NCI-H526 (cell line): ENCODE results near the gene PDLIM4.

Experiments used
- DNase-seq, 2 experiments: peaks; one replicate each; lab custom pipeline; 2025; lab: John Stamatoyannopoulos, UW

Gene PDLIM4

DNA sequence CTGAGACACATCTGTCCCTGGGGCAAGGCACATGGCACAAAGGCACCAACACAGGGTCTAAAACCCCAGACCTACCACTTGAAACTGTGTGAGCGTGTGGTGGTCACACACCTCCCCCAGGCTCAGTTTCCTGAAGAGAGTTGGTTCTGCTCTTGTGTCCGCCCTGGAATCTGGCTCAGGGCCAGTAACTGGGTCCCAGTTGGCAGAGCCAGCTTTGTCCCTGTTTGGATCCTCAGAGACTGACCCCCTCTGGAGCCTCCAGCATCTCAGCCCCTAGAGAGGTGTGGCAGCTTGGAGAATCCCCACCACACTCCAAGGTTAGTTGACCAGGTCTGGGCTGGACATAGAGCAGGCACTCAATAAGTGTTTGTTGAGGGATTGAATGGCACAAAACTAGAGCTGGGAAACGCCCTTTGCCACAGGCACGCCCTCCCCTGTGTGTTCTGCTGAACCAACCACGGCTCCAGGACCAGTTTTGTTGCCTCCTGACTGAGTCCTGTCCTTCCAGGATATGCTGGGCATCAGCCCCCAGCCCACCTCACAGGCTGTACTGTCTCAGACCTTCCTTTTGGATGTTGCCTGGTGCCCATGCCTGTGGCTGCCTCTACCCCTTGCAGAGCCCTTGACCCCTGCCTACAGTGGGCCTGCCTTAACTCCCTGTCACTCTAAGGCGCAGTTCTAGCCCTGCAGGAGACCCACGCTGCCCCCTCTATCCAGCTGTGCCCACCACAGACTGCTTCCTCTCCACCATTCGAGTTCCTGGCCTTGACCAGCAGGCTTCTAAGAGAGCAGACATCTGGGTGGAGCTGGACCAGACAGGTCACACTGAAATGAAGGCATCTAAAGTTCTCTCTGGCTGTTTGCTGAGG lies 3.8 kb upstream of the PDLIM4 start:
- no peak for DNase-seq

DNA sequence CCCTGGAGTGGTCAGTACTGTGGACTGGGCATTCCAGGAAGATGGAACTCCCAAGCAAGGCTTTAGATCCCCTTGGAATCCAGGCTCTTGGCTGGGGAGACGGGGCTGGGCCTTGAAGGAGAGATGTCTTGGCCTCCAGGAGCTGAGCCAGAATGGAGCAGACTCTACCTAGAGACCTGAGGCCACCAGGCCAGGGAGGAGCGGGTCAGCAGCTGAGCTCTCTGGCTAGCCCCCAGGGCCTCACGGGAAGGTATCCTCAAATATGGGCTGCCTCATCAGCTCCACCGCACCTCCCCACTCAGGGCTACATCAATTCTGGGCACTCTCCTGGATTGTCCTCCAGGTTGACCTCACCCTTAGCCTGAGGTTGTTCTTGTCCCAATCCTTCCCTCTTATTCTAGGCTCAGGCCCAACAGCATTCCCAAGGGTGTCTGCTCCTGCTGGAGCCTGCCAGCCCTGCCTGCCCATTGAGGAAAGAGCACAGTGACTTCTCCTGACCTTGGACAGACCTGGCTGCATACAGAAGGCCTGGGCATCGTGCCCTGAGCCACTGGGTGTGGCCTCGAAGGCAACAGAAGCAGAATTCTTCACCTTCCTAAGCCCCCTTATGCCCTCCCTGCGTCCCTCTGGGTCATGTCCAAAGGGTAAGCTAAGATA lies 3.0 kb upstream of the PDLIM4 start:
- no peak for DNase-seq

DNA sequence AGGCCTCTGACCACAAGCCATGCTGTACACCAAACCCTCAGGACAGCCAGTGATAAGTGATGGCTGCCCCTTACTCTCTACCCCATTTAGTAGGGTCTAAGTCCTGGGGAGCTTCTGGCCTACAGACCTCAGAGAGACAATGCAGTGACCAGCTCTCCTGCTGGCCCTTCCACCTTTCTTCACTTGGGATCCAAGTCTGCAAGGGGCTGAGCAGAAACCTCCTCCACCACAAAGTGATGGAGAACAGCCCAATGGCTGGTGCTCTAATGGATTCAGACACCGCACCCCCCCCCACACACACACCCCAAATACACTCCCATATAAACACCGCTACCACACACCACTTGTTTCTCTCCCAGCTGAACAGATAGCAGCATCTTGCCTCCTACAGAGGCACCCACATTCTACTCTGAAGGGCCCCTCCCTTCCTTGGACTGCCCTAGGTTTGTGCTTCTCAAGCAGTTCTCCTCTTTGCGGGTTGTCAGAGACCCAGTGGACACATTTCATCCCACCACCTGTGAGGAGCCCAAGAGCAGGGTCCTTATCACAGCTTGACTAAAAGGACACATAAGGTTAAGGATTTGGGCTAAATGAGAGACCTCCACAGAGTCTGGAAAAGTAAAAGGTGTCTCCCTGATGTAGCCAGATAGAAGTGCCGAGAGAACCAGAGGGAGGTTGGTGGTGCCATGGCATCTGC lies 1.3 kb upstream of the PDLIM4 start:
- DNase-seq: no peak

DNA sequence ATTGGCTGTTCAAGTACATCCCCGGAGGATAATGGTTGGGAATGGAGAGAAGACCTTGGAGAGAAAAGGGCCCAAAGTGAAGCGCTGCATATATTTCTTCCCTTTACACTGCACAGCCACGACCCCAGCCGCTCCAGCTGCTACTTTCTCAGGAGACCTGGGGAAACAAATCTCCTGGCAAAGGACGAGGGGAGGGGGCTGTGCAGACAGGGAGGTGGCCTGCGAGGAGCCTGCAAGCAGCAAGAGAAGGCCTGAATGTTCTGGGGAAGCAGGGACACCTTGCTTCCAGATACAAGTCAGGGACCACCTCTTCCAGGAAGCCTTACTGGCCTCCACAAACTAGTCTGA lies 739 bp upstream of the PDLIM4 start:
- no peak for DNase-seq

DNA sequence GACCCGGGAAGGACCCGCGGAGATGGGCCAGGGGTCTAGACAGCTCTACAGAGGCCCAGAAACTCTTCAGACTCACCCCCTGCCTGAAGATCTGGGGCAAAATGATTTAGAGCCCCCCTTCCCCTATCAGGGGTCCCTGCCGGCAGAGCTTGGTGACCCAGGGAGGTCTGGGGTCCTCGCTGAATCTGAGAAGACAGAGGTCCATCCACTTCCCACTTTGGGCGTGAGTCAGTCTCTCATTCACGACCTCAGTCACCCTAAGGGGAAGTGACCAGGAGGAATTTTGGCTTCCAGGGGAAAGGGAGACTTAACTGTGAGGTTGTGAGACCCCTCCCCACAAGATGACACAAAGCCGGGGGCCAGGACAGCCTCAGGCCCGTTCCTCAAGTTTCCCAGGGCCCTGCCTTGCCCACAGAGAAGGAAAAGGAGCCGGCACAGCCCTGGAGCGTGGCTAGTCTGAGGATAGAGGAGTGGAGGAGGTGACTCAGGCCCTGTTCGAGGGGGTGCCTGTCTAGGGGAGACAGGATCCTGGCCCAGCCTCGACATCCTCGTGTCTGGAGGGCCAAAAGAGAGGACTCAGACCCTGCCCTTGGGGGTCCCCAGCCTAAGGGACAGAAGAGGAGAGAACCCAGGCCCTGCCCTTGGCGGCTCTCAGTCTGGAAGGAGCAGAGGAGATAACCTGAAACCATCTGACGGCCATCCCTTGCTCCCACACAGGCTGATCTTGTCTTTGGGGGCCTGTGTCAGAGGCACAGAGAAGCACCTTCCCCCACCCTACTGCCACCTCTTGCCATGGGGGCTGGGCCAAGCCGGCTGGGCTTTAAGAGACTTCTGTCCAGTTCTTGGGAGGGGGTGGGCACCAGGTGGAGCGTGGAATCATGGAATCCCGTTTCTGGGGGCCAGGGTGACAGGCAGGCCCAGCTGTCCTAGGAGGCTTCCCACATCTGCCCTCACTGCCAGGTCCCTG lies 889 bp downstream of the PDLIM4 start:
- DNase-seq: no peak

DNA sequence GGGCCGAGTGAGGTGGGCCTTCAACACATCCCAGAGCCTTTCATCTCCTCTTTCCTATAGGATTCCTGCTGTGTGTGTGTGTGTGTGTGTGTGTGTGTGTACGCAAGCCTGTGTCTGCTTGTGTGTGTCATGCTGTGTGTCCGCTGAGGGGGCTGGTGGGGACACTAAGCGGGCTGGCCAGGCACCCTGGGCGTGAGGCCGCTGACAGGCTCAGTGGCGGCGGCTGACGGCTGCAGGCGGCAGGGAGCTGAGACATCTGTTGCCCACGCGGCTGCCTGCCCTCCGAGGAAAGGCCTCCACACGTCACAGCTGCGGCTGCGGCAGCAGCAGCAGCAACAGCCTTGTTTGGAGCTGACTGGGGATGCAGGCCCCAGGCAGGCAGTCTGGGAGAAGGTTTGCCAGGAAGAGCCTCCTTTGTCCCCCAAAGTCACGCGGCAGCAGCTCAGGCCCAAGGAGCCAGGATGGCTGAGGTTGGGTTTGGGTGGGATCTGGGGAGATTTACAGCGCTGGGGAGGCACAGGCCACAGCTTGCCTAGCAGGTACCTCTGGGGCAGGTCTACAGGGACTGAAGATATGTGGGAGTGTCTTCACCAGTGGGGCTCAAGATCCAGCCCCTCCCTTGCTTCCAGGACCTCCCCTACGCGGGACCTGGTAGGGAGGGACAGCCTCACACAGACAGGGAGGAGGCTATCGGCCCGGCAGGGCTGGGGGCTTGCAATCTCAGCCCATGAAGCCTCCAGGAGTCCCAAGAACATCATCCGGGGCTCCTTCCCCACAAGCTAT lies 1.8 kb downstream of the PDLIM4 start:
- DNase-seq: no peak

DNA sequence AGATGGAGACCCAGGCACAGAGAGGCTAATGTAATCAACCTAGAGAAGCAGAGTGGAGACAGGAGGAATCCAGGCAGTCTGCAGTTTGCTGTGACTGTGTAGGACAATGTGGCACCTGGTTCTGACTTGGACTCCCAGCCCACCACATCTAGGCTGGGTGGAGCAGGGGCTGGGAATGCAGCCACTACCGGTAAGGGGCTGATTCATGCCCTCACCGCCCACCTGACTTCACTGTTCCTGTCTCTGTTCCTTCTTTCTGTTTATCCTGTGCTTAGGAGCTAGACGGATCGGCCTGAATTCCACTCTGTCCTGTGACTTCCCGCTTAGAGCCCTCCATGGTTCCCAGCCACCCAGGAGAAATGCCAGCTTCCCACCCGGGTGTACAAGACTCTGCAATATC lies 2.6 kb downstream of the PDLIM4 start:
- DNase-seq: no peak

DNA sequence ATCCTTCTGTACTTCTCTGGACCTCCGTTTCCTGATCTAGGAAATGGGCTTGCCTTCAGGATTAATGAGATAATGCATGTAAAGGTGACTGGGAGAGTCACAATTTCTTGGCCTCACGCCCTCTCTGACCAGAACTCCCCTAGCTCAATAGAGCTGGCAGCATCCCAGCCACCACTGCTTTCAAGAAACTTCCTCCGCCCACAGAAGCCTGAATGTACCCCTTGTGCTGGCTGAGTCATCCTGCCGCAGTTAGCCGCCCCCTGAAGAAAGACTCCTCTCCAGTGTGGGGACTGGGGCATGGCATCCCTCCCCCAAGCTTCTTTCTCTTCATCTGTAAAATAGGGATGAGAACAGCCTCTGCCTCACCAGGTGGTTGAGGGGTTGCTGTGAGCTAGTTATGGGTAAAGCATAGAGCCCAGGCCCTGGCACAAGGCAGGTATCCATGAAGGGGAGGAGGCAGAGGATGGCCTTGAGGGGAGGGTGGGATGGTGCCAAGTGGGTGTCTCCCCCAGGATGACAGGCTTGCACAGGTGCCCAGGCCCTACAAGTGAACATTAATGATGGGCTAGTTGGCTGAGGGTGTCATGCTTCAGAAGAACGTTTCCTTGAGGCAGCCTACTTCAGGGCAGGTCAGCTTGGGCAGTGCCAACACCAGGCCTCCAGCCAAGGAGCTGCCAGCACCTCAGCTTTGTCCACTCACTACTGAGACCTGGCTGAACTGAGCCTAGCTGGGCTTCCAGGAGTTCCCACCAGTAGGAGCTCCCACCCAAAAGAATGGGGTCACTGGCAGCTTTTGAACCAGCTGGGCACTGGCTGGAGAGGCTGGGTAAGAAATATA lies 3.4 kb downstream of the PDLIM4 start:
- no peak for DNase-seq

DNA sequence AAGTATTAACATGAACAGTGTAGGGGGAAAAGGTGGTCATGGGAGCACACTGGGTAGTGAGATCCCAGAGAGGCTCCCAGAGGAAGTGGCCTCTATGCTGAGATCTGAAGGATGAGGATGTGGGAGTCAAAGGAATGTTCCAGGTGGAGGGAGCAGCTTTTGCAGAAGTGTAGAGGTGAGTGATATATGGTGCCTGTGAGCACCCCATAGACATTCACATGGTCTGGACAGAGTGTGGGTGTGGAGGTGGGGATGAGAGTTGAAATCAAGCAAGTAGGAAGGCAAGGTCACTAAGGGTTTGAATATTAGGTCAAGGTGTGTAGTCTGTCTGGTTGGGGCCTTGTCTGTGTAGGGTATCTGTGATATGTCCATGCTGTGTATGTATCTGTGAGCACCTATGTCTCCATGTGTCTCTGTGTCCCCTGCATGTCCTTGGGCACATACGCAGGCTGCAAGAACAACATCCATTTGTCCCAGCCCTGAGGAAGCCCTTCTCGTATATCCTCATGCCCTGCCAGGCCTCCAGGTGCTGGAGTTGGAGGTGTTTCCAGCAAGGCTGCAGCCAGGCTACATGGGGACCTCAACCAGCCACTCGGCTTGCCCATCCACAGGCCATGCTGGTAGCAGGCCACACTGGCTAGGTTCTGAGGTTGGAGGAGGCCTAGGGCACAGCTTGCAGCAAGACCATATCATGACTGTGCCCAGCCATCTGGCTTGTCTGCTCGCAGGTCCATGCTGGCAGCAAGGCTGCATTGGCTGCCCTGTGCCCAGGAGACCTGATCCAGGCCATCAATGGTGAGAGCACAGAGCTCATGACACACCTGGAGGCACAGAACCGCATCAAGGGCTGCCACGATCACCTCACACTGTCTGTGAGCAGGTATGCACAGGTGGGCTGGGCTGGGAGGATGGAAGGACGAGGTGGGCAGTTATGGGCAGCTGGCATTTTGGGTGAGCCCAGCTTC lies 4.7 kb downstream of the PDLIM4 start:
- DNase-seq: no peak

DNA sequence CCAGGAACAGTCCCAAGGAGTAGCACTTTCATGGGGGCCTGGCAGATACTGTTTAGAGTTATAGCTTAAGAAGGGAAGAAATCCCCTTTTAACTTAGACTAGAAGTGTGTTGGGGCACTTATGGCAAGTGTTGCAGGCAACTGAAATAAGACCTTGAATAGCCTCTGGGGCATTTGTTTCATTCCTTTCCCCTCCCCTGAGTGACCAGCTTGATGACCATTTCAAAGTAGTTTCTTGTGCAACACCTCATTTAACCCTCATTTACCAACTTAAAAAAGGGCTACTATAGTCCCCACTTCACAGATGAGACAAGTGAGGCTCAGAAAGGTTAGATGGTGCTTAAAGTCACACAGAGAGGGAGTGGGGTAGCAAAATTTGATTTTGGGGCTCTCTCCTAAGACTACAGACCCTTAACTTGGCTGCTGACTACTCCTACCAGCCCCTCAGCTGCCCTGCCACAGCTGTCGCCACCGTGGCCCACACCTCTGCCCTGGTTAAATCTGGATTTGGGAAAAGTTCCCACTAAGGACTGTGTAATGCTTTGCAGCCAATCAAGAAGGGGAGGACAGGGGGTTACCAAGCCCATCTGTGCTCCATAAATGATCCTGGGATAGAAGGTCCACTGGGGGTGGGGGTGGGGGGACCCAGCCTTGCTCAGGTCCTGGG lies 5.5 kb downstream of the PDLIM4 start:
- DNase-seq: no peak

DNA sequence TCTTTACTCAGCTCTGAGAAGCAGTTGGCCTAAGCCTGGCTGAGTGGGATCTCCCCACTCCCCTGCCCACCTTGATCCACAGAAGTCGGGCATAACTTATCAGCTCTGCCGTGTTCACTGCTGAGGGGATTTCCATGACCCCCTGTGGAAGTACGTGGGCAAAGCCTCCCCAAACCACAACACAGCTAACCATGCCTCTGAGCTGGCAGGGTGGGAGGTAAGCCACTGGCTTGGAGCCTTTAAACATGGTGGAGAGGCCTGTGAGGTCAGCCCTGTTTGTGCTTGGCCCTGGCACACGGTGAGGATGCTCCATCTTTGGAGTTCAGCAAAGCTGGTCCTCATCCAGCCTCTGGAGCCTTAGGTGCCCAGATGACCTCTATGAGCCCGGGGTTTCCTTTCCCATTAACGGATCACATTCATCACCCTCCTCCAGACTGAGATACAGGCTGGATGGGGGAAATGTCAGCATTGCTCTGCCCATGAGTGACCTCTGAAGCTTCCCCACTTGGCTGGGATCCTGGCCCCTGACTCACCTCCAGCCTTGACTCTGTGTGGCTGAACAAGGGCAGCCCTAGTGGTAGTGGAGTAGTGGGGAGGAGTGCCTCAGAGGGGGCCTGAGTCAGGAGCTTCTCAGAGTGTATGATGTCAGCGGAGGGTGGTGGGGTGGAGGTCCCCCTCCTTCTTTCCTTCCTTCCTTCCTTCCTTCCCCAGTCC lies 6.2 kb downstream of the PDLIM4 start:
- DNase-seq: no peak

DNA sequence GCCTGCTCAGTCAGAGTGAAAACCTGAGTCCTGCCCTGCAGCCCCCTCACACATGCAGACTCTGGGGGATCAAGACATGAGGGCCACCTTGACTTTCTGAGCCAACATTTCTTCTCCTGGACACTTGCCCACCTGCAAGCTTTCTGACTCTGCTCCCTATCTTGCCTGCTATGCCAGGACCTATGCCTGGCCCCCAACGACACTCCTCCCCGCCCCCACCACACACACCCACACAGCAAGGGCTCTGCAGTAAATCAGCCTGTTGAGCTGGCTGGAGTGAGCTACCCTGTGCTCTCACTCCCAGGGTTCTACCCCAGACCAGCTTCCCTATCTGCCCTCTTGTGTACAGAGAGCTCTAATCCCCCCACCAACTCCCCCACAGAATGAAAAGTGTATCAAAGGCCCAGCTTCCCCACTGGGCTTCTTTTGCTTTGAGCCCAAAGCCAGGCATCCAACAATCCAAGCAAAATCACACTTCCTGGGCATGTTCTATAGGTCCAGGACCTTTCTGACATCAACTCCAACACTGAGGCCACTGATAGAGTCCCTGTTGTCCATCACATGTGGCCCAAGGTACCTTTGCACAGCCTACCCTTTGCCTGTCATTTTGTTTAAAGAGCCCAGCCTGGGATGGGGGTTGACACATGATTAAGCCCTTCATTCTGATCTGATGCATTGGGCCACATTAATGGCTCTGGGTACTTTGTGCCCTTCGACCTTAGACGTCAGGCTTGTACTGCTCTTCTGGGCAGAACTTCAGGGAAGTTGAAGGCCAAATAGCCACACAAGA lies 7.2 kb downstream of the PDLIM4 start:
- DNase-seq: no peak

DNA sequence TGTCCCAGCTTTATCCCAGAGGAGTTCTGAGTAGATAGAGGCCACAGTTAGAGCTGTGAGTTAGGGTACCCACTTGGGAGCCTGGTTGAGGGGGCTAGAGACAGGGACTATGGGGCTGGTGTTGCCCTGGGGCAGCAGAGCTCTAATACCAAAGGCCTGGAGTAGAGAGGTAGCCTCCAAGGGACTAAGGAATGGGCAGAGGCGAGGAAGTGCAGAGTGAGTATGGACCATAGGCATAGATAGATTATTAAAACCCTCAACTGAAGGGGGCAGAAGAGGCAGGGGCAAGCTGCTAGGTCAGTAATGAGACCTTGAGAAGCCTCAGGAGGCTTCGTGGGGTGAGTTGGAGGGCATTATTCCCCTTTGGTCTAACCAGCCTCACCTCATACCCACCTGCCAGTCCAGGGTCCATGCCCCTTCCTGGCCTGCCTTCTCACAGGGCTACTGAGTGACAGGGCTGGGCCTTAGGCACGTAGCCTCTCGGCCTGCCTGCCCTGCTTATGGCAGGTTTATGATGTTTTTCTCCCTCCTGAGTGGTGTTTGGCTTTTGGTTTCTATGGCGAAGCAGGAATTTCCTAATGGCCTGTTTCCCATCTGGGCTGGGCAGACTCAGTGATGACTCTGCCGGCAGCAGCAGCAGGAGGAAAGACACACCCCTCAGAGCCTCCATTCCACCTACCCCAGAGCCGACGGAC lies 8.0 kb downstream of the PDLIM4 start:
- no peak for DNase-seq

DNA sequence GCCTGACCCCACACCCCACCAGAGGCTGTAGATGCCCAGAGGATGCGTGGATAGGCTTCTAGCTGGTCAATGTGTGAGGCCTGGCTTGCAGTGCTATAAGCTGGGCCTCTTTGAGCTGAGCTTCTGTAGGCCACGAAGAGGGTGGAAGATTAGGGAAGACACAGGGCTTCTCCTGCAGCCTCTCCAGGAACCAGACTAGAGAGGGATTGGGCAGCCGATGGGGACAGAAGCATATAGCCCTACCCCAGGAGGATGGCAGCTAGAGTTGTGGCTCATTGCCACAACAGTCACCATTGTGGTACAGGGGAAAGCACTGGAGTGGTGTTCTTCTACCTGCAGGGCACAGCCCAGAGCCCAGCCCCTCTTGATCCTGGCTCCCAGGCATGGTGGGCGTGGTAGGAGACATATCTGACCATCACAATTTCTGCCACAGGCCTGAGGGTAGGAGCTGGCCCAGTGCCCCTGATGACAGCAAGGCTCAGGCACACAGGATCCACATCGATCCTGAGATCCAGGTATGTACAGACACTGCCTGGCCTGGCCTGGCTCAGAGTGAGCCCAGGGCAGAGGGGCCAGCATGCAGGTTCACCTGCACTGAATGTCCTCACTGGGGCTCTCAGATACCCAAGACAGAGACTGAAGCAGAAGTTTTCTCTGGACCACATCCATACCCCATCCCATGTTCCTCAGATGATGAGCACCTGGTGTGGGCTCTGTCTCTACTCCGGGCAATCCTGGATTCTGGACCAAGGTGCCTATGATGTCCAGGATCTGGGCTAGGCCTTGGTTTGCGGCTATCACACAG lies 8.7 kb downstream of the PDLIM4 start:
- DNase-seq: no peak

DNA sequence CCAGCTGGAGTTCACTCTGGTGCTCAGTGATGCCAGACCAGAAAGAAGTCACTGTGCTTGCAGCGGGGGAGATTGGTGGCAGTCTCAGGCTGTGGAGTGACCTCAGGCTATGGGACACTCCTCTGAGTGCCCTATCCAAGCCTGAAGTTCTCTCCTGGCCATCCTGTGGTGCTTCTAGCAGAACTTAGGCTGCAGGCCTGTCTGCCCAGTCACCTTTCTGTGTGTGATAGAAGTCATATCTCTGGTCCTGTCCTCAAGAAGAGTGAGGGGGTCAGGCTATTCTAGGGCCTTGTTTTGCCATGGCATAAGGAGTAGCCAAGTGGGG lies 9.3 kb downstream of the PDLIM4 start:
- no peak for DNase-seq
